HCT116 (cell line): Measurements from ENCODE around the gene ARHGAP40. TPM values are rescaled to one million over a fixed set of nuclear protein-coding genes. Genes with fewer than 3 reads are reported as not detected.

Source experiments
- ATAC-seq: fragments of 200-7000 bp; cut with Tn5 transposase; 2 replicates; pipeline ENCODE4 v1.9.1; 2020; ENCODE audit warnings: mild to moderate bottlenecking, moderate library complexity
- BruUV-seq: library from RNA; stranded (reverse); fragments of 400-500 nt; replicated peaks from 2 replicates; lab custom pipeline; 2021; lab: Mats Ljungman, UMichigan
- CTCF ChIA-PET: fragments of 300-600 bp; sonication (Branson Sonifier 250); formaldehyde crosslinking; loops from one replicate; lab custom pipeline; 2021; ENCODE audit warnings: antibody characterized with exemption; lab: Charles Lee
- POLR2A ChIA-PET: fragments of 300-600, 350-600 bp; sonication (Branson Sonifier 250); formaldehyde crosslinking; loops from one replicate; lab custom pipeline; 2021; ENCODE audit warnings: antibody characterized with exemption; lab: Charles Lee
- RAD21 ChIA-PET, 2 experiments: fragments of 300-600 bp; sonication (Branson Sonifier 250); formaldehyde crosslinking; loops; one replicate each; lab custom pipeline; 2023; ENCODE audit warnings: low total read pairs in 2 of 2; ENCODE audit not compliant: uncharacterized antibody in 2 of 2, unreplicated experiment in 2 of 2, low non-redundant PET in 1 of 2; lab: Charles Lee
- DNase-seq: peaks from one replicate; pipeline ENCODE4 v3.0.0-alpha.2; 2010; ENCODE audit warnings: low read depth, low spot score
- H2AFZ ChIP-seq: fragments of 200-600 bp; shearing (Covaris generic), sonication (generic); 2 replicates; pipeline ENCODE4 v1.6.1; 2017; ENCODE audit warnings: low read depth, mixed run types, mixed read lengths, antibody characterized with exemption, low read length; ENCODE audit not compliant: poor library complexity, severe bottlenecking
- H3K27ac ChIP-seq: 2 replicates; pipeline ENCODE4 v1.5.1; 2012; ENCODE audit warnings: low read depth, low read length
- H3K27me3 ChIP-seq: fragments of 200-600 bp; sonication (generic); 2 replicates; pipeline ENCODE4 v1.6.1; 2016; ENCODE audit warnings: mixed run types, low read length, mixed read lengths; ENCODE audit not compliant: insufficient read depth
- H3K36me3 ChIP-seq, 2 experiments: fragments of 200-500 bp in 1 of 2; fragments of 200-600 bp in 1 of 2; sonication (Bioruptor generic) in 1 of 2; sonication (generic) in 1 of 2; 2 replicates each; pipeline versions ENCODE4 v1.5.1 to v1.6.1; 2014 to 2016; ENCODE audit warnings: low read length in 2 of 2, inconsistent platforms in 1 of 2, mixed read lengths in 1 of 2, mixed run types in 1 of 2; ENCODE audit not compliant: insufficient read depth in 2 of 2, control insufficient read depth in 1 of 2
- H3K4me1 ChIP-seq, 2 experiments: fragments of 200-600 bp in 1 of 2; sonication (generic) in 1 of 2; 2 replicates each; pipeline versions ENCODE4 v1.5.1 to v1.6.1; 2012 to 2017; ENCODE audit warnings: low read length in 2 of 2, inconsistent platforms in 1 of 2, mild to moderate bottlenecking in 1 of 2, mixed read lengths in 1 of 2, mixed run types in 1 of 2, moderate library complexity in 1 of 2; ENCODE audit not compliant: insufficient read depth in 2 of 2, control insufficient read depth in 1 of 2
- H3K4me2 ChIP-seq: fragments of 200-600 bp; sonication (generic); 2 replicates; pipeline ENCODE4 v1.6.1; 2017; ENCODE audit warnings: mixed run types, low read length, mixed read lengths
- H3K4me3 ChIP-seq, 2 experiments: fragments of 200-600 bp in 1 of 2; sonication (generic) in 1 of 2; replicated peaks in 1 of 2; 2 replicates each; pipeline ENCODE4 v1.5.1; 2011 to 2016; ENCODE audit warnings: low read length in 2 of 2, control low read depth in 1 of 2, low read depth in 1 of 2, mild to moderate bottlenecking in 1 of 2, mixed read lengths in 1 of 2, mixed run types in 1 of 2
- H3K79me2 ChIP-seq: fragments of 200-600 bp; sonication (generic); 2 replicates; pipeline ENCODE4 v1.6.1; 2017; ENCODE audit warnings: mild to moderate bottlenecking, mixed run types, low read length, moderate library complexity, mixed read lengths; ENCODE audit not compliant: insufficient read depth
- H3K9ac ChIP-seq: fragments of 200-600 bp; sonication (generic); 2 replicates; pipeline ENCODE4 v1.6.1; 2016; ENCODE audit warnings: low read length, mixed read lengths
- H3K9me2 ChIP-seq: fragments of 200-600 bp; sonication (generic), shearing (Covaris generic); 2 replicates; pipeline ENCODE4 v1.6.1; 2017; ENCODE audit warnings: mixed run types, mild to moderate bottlenecking, moderate library complexity; ENCODE audit not compliant: insufficient read depth
- H3K9me3 ChIP-seq, 2 experiments: fragments of 200-500 bp in 1 of 2; fragments of 200-600 bp in 1 of 2; sonication (Bioruptor generic) in 1 of 2; sonication (generic) in 1 of 2; 2 replicates each; pipeline ENCODE4 v1.6.1; 2014 to 2017; ENCODE audit warnings: low read length in 2 of 2, mixed read lengths in 2 of 2, inconsistent platforms in 1 of 2, low read depth in 1 of 2, mild to moderate bottlenecking in 1 of 2, mixed run types in 1 of 2, moderate library complexity in 1 of 2; ENCODE audit not compliant: control insufficient read depth in 1 of 2, insufficient read depth in 1 of 2
- H4K20me1 ChIP-seq: fragments of 200-600 bp; sonication (generic), shearing (Covaris generic); 2 replicates; pipeline ENCODE4 v1.6.1; 2017; ENCODE audit warnings: mixed run types, mild to moderate bottlenecking, moderate library complexity; ENCODE audit not compliant: insufficient read depth
- CBX3 ChIP-seq: IDR thresholded peaks from 2 replicates; pipeline ENCODE4 v1.6.1; 2012; ENCODE audit warnings: low read depth
- EGR1 ChIP-seq: IDR thresholded peaks from 2 replicates; pipeline ENCODE4 v1.6.1; 2012; ENCODE audit warnings: low read depth
- ELF1 ChIP-seq: IDR thresholded peaks from 2 replicates; pipeline ENCODE4 v1.6.1; 2012; ENCODE audit warnings: low read depth, borderline replicate concordance
- JUND ChIP-seq: IDR thresholded peaks from 2 replicates; pipeline ENCODE4 v1.6.1; 2012
- POLR2AphosphoS5 ChIP-seq: IDR thresholded peaks from 2 replicates; pipeline ENCODE4 v1.6.1; 2011; ENCODE audit warnings: mild to moderate bottlenecking, low read depth, low read length, moderate library complexity
- RAD21 ChIP-seq: IDR thresholded peaks from 2 replicates; pipeline ENCODE4 v1.6.1; 2012; ENCODE audit warnings: low read depth, mild to moderate bottlenecking
- SIN3A ChIP-seq: IDR thresholded peaks from 2 replicates; pipeline ENCODE4 v1.6.1; 2012; ENCODE audit warnings: low read depth
- SP1 ChIP-seq: IDR thresholded peaks from 2 replicates; pipeline ENCODE4 v1.6.1; 2012; ENCODE audit warnings: low read depth
- SRF ChIP-seq: IDR thresholded peaks from 2 replicates; pipeline ENCODE4 v1.6.1; 2012; ENCODE audit warnings: low read depth
- YY1 ChIP-seq: IDR thresholded peaks from 2 replicates; pipeline ENCODE4 v1.6.1; 2011; ENCODE audit warnings: low read length, low read depth, moderate library complexity, mild to moderate bottlenecking; ENCODE audit not compliant: insufficient replicate concordance; ENCODE audit errors: extremely low read depth
- ZFX ChIP-seq: fragments of 450-650 bp; IDR thresholded peaks from 2 replicates; pipeline ENCODE4 v1.6.1; 2017
- ZNF274 ChIP-seq: fragments of 200-500 bp; sonication (Bioruptor generic); IDR thresholded peaks from 2 replicates; pipeline ENCODE4 v1.6.1; 2014; ENCODE audit warnings: mild to moderate bottlenecking, low read depth, low read length, inconsistent platforms
- intact Hi-C: fragments of 100-400 bp; cut with micrococcal nuclease; formaldehyde crosslinking; loops from 2 replicates; pipeline ENCODE4 v1.10.0; 2022
- total RNA-seq: library from RNA; stranded (reverse); gene quantifications from one replicate; pipeline ENCODE4 v1.2.1, GENCODE V29; 2021; ENCODE audit not compliant: unreplicated experiment
- TF ChIP-seq, protein P1 (sequence below): IDR thresholded peaks from 2 replicates; pipeline ENCODE4 v1.6.1; 2012
- TF ChIP-seq, protein P2 (sequence below): IDR thresholded peaks from 2 replicates; pipeline ENCODE4 v1.6.1; 2011; ENCODE audit warnings: mild to moderate bottlenecking, low read length, moderate library complexity; ENCODE audit not compliant: insufficient replicate concordance; ENCODE audit errors: extremely low read depth
- TF ChIP-seq, protein P3 (sequence below): IDR thresholded peaks from 2 replicates; pipeline ENCODE4 v1.6.1; 2012
- TF ChIP-seq, protein P4 (sequence below), 3 experiments: fragments of 200-600 bp in 1 of 3; sonication (generic) in 1 of 3; IDR thresholded peaks in 2 of 3; conservative IDR thresholded peaks in 1 of 3; 2 replicates each; pipeline ENCODE4 v1.5.1; 2012 to 2017; ENCODE audit warnings: low read depth in 2 of 3, low read length in 2 of 3, antibody characterized with exemption in 1 of 3, borderline replicate concordance in 1 of 3, control low read depth in 1 of 3, mild to moderate bottlenecking in 1 of 3, mixed read lengths in 1 of 3, mixed run types in 1 of 3, moderate library complexity in 1 of 3; ENCODE audit not compliant: insufficient read depth in 1 of 3

Gene ARHGAP40
- total RNA-seq, 1 experiment from 2014 or later = 3.4 TPM

DNA sequence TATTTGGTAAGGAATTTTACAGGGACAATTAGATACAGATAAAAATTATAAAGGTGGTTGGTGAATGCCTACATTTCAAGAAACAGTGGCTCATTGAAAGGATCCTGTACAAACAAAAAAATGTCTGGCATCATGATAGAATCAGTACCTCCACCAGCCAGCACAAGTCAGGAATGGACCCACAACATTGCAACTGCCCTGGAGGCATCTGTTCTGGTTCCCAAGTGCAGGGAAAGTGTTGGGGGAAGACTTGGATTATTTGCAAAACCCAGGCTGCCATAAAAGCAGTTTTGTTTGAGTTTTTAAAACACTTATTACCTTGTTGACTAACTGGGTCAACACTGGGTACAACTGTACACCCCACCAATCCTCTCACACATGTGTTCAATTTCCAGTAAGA lies 24.3 kb downstream of the ARHGAP40 start:
- intact Hi-C loops = no loop called here
- TF ChIP-seq RAD21 = no peak
- TF ChIP-seq SIN3A = no peak

DNA sequence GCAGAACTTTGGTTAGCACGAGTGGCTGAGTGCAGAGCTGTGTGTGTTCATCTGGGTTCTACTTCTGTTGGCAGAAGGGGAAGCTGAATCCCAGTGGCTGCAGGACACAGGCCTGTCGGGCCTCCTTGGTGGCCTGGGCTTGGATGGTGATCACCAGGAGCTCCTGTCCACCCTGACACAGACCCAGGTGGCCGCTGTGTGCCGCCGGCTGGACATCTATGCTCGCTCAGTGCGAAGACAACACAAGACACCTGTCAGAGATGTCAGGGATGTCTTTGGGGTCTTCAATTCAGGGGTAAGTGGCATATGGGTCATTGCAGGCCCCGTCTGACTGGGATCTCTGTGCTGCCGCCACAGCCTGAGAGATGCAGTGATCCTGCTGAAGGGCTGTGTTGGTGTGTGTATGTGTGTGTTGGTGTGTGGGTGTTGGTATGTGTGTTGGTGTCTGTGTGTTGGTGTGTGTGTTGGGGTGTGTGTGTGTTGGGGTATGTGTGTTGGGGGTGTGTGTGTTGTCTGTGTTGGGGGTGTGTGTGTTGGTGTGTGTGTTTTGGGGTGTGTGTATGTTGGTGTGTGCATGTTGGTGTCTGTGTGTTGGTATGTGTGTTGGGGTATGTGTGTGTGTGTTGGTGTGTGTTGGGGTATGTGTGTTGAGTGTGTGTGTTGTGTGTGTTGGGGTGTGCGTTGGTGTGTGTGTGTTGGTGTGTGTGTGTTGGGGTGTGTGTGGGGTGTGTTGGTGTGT lies 25.5 kb downstream of the ARHGAP40 start:
- TF ChIP-seq EGR1 (no peak), ELF1 (no peak), POLR2AphosphoS5 (no peak), ZFX (no peak), SRF (no peak), CBX3 (no peak), YY1 (no peak), RAD21 (no peak), ZNF274 (no peak), JUND (no peak), SIN3A (no peak), SP1 (no peak)
- TF ChIP-seq, protein P1, sequence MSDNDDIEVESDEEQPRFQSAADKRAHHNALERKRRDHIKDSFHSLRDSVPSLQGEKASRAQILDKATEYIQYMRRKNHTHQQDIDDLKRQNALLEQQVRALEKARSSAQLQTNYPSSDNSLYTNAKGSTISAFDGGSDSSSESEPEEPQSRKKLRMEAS = no peak
- TF ChIP-seq, protein P2, sequence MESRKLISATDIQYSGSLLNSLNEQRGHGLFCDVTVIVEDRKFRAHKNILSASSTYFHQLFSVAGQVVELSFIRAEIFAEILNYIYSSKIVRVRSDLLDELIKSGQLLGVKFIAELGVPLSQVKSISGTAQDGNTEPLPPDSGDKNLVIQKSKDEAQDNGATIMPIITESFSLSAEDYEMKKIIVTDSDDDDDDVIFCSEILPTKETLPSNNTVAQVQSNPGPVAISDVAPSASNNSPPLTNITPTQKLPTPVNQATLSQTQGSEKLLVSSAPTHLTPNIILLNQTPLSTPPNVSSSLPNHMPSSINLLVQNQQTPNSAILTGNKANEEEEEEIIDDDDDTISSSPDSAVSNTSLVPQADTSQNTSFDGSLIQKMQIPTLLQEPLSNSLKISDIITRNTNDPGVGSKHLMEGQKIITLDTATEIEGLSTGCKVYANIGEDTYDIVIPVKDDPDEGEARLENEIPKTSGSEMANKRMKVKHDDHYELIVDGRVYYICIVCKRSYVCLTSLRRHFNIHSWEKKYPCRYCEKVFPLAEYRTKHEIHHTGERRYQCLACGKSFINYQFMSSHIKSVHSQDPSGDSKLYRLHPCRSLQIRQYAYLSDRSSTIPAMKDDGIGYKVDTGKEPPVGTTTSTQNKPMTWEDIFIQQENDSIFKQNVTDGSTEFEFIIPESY = no peak
- TF ChIP-seq, protein P3, sequence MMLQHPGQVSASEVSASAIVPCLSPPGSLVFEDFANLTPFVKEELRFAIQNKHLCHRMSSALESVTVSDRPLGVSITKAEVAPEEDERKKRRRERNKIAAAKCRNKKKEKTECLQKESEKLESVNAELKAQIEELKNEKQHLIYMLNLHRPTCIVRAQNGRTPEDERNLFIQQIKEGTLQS = no peak
- TF ChIP-seq, protein P4, sequence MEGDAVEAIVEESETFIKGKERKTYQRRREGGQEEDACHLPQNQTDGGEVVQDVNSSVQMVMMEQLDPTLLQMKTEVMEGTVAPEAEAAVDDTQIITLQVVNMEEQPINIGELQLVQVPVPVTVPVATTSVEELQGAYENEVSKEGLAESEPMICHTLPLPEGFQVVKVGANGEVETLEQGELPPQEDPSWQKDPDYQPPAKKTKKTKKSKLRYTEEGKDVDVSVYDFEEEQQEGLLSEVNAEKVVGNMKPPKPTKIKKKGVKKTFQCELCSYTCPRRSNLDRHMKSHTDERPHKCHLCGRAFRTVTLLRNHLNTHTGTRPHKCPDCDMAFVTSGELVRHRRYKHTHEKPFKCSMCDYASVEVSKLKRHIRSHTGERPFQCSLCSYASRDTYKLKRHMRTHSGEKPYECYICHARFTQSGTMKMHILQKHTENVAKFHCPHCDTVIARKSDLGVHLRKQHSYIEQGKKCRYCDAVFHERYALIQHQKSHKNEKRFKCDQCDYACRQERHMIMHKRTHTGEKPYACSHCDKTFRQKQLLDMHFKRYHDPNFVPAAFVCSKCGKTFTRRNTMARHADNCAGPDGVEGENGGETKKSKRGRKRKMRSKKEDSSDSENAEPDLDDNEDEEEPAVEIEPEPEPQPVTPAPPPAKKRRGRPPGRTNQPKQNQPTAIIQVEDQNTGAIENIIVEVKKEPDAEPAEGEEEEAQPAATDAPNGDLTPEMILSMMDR (IDR thresholded peaks at IDR 0.05 in 2 of 3, conservative IDR thresholded peaks at IDR 0.05 in 1 of 3; ENCODE audit: borderline replicate concordance in 1 of 3, insufficient read depth in 1 of 3, low read depth in 2 of 3, low read length in 2 of 3) = no peak
- H3K9ac ChIP-seq = no peak overlapping the region
- no TSS peak for BruUV-seq
- H3K79me2 ChIP-seq = no peaks in the 10 kb centered on the region
- ATAC-seq (no peak), DNase-seq (no peak)
- H3K4me2 ChIP-seq = no peak overlapping the region
- H2AFZ ChIP-seq = no peak overlapping the region
- no peaks in the 10 kb centered on the region for H4K20me1 ChIP-seq
- H3K27ac ChIP-seq = no peak overlapping the region
- no peaks in the 10 kb centered on the region for H3K27me3 ChIP-seq
- no peaks in the 10 kb centered on the region for H3K9me3 ChIP-seq
- 0 out of 4 replicates have a peak, but pooled peaks cover 0 to 4% of the 10 kb centered on the region in 2 experiments for H3K4me1 ChIP-seq
- intact Hi-C loops = no loop called here
- H3K9me2 ChIP-seq = no peaks in the 10 kb centered on the region
- no peak overlapping the region for H3K4me3 ChIP-seq
- no peaks in the 10 kb centered on the region for H3K36me3 ChIP-seq
- ChIA-PET POLR2A (no interaction called here), CTCF (no interaction called here), RAD21 (no interaction called here)

More for the DNA sequence above, 24.3 kb downstream of the ARHGAP40 start:
- Histone ChIP-seq H3K4me3 (no peak overlapping the region), H4K20me1 (no peaks in the 10 kb centered on the region), H3K9me3 (no peaks in the 10 kb centered on the region), H3K9me2 (no peaks in the 10 kb centered on the region), H3K4me2 (no peak overlapping the region), H2AFZ (no peak overlapping the region), H3K27me3 (no peaks in the 10 kb centered on the region), H3K36me3 (no peaks in the 10 kb centered on the region), H3K27ac (no peak overlapping the region), H3K79me2 (no peaks in the 10 kb centered on the region), H3K4me1 (0 out of 4 replicates have a peak, but pooled peaks cover 0 to 4% of the 10 kb centered on the region in 2 experiments), H3K9ac (no peak overlapping the region)
- ChIA-PET RAD21 (interaction anchor here in 1 of 2 experiments (0.5 kb wide), 1 partner anchor 259 kb away, joined by 4 read pairs; no protein-coding TSS in a partner anchor), POLR2A (no interaction called here), CTCF (no interaction called here)
- no peak for ATAC-seq
- DNase-seq = no peak
- no TSS peak for BruUV-seq
